Activated CD8-positive, alpha-beta memory T cell treated with anti-CD3 and anti-CD28 coated beads, Interleukin-2, amount 50 U/mL, for 24 hours (primary cell): ENCODE results near the gene F11R.
"Not testable (repeated sequence)": the region's sequence is repeated elsewhere in the genome, so short reads cannot be mapped to it uniquely, and the experiment has no call there.

Source experiments
- DNase-seq: peaks from one replicate; pipeline ENCODE4 v3.0.0-alpha.2; 2020; ENCODE audit errors: extremely low read depth

Gene F11R

DNA sequence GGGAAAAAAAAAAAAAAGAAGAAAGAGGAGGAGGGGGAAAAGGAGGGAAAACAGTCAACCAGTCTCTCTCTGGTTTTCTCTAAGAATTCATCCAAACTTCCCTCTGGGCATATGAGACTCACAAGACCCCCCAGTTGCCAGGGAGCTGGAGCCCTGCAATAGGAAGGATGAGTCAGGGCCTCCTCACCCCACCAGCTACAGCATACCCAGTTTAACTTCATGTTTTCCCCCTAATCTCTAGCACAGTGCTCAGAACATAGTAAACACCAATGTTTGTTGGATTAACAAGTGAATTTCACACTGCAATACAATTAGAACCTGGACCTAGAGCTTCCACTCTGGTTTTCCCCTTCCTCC lies 7.8 kb downstream of the F11R start:
- DNase-seq = no peak

DNA sequence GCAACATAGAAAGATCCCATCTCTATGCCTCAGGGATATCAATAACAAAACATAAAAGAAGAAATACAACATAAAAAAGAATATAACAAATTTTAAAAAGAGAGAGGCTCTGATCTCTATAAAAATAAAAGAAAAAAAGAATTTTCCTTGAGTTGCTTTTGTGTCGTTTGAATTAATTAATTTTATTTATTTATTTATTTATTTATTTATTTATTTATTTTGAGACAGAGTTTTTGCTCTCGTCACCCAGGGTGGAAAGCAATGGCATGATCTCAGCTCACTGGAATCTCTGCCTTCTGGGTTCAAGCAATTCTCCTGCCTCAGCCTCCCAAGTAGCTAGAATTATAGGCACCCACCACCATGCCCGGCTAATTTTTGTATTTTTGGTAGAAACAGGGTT lies 8.5 kb downstream of the F11R start:
- DNase-seq = no peak

DNA sequence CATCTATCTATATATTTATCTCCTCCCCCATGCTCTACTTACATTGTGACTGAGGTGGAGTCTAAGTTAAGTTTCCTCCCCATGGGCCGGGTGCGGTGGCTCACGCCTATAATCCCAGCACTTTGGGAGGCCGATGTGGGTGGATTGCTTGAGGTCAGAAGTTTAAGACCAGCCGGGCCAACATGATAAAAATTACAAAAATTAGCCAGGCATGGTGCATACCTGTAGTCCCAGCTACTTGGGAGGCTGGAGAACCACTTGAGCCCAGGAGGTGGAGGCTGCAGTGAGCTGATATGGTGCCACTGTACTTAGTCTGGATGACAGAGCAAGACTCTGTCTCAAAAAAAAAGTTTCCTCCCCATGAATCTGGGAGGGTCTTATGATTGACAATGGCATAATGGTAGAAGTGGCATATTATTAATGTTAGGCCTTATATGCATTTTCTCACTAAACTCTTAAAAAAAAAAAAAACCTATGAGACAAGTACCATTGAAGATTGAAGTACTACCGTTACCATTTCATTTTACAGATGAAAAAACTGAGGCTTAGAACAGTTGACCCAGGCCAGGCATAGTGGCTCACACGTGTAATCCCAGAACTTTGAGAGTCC lies 11.2 kb downstream of the F11R start:
- DNase-seq = no peak

DNA sequence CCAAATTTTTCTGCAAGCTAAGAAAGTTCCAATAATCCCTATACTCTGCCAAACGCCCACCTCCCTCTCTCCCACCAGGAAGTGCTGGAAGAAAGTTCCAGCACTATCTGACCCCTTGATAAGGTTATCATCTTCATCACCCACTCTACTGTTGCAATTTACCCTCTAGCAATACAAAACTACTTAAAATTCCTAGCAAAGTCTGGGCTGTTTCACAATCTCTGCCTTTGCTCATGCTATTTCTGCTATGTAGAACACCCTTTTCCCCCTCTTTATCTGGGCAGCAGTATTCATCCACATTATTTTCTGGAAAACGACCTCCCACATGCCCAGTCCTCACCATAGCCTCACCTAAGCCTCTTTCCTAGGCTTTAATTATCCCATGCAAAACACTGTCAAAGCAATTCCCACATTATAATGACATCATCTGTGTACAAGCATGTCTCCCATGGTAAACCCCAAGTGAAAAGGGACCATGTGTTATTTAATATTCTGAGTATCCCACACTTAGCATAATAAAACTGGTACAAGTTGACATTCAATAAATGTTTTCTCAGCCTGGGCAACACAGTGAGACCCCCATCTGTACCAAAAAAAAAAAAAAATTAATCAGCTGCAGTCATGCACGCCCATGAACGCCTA lies 12.0 kb downstream of the F11R start:
- no peak for DNase-seq

DNA sequence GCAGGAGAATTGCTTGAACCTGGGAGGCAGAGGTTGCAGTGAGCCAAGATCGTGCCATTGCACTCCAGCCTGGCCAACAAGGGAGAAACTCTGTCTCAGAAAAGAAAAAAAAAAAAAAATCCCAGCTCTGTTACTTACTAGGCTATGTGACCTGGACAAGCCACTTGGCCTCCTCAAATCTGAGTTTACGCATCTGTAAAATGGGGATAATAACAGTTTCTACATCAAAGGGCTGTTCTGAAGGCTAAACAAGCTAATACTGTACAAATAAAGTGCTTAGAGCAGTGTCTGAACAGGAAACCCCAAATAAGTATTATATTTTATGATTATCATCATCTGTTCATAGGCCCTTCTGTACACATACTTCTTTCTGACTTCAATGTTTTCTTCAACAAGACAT lies 13.6 kb downstream of the F11R start:
- DNase-seq = no peak

DNA sequence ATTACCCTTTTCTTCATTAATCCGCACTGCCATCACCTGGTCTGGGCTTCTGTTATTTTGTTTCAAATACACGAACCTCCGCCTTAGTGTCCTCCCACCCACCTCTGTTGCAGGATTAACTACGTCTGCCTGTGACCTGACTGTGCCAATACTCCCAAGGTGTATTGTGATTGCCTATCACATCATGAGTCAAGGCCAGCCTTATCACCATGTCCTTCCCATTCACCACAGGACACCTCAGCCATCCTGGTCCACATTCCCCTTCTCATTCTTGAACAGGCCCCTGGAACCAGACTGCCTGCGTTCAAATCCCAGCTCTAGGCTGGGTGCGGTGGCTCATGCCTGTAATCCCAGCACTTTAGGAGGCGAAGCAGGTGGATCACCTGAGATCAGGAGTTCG lies 14.4 kb downstream of the F11R start:
- no peak for DNase-seq

DNA sequence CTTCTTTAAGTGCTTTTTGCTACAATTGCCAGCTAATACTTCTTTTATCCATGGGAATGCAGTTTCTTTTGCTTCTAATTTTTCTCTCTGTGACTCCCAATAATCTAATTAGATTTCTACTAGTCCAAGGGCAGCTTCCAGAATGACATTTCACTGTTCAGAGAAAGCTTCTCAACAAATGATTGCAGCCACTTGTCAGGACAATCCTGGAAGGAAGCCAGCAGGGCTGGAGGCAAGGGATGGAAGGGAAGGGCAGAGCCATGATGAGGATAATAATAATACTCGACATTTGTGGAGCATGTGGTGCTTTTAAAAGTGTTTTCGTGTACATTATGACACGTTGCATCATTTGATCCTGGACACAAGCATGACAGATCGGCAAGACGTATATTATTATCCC lies 19.4 kb downstream of the F11R start:
- no peak for DNase-seq

DNA sequence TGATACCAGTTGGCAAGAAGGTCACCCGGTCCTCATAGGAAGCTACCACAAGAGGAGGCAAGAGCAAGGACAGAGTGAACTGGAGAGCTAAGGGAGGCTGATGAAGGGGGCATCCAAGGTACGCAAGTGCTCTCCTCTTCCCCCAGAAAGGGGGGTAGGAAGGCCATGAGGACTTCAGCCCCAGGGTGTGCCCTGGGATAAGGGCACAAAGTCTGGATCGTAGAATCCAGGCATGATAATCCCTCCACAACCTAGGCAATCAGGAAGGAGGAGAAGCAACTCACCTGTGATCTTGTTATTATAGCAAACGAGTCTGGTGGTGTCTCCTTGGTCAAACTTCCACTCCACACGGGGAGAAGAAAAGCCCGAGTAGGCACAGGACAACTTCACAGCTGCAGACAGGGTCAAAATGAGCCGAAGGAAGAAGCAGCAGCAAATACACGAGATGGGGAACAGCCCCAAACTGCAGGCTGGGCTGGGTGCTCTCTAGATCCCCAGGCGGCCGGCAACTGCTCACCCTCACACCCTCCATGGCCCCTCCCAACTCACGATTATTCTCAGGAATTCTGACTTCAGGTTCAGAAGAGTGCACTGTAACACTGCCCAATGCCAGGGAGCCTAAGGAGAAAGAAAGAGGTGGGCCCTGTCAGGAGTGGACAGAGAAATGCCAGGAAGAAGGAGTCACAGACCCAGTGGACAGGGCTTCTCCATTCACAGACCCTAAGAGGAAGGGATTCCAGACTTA lies 20.0 kb downstream of the F11R start:
- no peak for DNase-seq

DNA sequence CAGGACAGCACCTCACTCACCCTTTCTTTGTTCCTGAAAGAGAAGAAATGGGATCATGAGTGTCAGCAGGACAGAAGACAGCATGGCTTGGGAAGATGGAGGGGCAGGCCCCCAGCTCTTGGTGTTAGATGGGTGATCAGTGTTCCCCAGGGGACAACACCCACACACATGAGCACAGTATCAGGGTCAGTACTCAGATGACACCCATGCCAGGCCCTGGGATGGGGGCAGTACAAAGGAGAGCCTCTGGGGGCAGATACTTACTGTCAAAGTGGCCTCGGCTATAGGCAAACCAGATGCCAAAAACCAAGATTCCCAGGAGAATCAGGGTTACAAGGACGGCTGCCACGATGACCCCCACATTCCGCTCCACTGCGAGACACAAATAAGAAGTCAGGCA lies 21.6 kb downstream of the F11R start:
- DNase-seq = no peak

DNA sequence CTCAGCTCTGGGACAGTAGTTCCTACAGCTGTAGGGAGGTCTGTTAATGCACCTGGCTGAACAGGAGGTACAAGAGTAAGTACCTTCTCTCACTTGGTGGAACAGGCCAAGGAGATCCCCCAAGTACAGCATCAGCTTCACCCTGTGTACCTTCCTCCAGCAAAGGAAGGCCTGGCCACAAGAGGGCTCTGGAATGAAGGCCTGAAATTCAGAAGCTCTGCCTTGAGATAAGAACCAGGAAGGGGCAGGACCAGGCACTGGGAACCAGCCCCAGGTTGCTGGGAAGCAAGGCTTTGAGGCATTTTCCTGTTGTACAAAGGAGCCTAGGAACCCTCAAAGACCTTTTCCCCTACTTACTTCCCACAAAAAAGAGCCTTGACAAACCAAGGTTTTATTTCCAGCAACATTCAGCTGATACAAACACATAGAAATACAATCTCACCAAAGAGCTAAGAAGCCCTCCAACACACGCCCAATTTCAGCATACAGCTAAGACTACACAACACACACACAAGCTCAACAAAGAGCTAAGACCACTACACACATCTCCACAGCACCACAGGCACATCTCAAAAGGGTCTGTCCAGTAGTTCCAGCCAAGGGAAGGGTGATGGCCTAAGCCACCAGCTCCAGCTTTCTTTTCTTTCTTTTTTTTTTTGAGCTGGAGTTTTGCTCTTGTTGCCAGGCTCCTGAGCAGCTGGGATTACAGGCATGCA lies 23.5 kb downstream of the F11R start:
- DNase-seq = no peak

DNA sequence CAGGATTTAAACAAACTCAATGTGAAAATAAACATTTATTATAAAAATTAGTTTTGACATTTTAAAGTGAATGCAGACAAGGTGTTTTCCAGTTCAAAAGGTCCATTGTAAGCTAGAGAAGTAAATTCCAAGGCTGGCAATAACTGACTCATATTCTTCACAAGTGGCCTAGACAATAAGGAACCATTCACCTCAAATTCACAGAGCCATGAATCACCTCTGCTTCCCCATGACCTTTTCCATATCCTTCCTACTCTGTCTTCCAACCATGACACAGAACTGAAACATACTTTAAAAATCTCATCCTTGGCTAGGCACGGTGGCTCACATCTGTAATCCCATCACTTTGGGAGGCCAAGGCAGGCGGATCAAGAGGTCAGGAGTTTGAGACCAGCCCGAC lies 24.8 kb downstream of the F11R start:
- no peak for DNase-seq

DNA sequence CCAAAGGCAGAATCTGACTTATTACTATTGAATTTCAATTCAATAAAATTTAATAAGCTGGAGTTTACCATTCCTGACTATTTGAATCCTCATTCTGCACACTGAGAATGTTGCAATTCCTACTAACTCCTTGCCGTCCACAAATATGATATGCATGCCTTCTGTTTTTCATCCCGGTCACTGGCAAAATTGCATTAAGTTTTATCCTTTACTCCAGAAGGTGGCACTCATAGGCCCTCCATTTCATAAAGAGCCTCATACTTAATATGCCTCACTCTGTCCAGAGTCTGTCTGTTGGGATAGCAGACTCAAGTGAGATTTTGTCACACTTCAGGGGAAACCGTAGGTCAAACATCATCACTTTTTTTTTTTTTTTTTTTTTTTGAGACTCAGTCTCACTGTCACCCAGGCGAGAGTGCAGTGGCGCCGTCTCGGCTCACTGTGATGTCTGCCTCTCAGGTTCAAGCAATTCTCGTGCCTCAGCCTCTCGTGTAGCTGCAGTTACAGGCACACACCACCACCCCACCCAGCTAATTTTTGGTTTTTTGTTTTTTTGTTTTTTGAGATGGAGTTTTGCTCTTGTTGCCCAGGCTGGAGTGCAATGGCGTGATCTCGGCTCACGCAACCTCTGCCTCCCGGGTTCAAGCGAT lies 27.3 kb downstream of the F11R start:
- DNase-seq = no peak

DNA sequence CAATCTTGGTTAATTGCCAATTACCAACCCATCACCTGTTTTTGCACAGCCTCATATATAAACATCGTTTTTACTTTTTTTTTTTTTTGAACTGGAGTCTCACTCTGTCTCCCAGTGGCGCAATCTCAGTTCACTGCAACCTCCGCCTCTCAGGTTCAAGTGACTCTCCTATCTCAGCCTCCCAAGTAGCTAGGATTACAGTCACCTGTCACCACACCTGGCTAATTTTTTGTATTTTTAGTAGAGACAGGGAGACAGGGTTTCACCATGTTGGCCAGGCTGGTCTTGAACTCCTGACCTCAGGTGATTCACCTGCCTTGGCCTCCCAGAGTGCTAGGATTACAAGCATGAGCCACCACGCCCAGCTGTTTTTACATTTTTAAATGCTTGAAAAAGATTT lies 28.9 kb downstream of the F11R start:
- not testable (repeated sequence) for DNase-seq

DNA sequence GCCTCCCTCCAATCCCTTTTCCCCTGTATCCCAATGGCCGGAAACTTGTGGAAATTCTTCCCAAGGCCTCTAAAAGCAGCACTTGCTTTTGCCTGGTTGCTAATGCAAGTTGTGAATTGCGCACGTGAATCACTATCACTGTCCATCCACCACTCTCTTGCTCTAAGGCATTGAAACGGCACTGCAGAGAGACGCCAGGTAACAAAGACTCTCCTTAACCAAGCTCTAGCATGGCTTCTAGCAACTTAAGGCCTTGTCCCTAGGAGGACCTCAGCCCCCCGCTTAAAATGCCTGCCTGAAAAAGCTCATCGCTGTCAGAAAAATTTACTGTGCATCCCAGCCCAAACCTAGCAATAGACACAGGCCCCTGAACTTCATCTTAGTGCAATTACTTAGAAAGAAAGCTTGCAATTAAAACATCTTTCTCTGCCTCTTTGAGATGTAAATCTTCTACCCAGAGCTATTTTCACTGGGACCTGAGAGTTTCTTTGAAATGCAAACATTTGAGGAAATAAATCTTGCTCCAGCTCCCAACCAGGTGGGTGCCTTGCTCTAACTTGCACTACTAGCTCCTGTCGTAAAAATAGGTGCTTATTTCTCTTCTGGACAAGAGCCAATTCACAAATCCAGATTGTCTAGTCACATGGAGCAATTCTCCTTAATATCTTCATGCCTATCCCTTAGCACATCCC lies 33.4 kb downstream of the F11R start:
- DNase-seq = no peak

DNA sequence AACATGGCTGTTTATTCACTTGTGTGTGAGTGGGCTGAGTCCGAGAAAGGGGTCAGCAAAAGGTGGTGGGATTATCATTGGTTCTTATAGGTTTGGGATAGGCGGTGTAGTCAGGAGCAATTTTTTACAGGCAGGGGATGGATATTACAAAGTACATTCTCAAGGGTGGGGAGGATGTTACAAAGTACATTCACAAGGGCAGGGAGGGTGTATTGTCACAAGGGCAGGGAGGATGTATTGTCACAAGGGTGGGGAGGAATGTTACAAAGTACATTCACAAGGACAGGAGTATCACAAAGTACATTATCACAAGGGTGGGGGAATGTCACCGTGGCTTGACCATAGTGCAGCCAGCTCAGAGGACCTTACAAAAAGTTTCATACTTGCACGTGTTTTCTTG lies 35.2 kb downstream of the F11R start:
- no peak for DNase-seq

DNA sequence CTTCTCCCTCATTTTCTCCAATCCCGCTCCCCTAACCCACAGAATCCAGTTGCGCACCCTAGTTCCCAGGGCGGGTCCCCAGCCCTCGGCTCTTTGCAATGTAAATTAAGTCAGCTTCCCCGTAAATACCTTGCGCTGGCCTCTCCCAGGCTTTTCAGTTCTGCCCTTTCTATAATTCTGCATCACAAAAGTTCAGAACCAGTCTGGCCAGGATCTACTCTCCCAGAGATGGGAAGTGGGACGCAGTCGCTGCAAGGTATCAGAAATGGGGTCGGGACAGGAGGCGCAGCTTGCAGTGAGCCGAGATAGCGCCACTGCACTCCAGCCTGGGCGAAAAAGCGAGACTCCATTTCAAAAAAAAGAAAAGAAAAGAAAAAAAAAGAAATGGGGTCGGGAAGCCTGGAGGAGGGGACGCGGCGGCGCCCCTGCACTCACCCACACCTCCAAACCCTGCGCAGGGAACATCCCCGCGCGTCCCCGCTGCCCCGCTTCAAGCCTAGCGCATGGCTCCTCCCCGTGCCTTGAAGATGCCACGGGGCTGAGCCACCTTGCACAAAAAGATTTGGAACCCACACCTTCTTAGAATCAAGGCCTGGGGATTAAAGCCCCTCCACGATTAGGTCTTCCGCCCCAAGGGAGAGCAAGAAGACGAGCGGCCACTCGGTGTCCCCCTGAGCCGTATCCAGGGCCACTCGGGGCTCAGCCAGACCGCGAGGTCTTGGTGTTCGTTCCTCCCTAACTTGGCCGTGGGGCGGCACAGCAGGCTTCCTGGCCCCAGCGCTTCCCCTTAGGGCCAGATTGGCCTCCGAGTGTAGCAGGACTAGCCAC lies 39.2 kb downstream of the F11R start:
- no peak for DNase-seq

DNA sequence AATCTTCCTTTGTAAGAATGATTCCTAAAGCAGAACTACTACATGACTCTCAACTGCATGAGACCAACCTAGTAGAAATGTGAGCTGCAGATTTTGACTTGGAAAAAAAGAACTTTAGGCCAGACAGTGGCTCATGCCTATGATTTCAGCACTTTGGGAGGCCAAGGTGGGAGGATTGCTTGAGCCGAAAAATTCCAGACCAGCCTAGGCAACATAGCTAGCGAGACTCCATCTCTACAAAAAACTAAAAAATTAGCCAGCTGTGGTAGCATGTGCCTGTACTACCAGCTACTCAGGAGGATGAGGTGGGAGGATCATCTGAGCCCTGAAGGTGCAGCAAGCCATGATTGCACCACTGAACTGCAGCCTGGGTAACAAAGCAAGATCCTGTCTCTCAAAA lies 41.7 kb downstream of the F11R start:
- no peak for DNase-seq

DNA sequence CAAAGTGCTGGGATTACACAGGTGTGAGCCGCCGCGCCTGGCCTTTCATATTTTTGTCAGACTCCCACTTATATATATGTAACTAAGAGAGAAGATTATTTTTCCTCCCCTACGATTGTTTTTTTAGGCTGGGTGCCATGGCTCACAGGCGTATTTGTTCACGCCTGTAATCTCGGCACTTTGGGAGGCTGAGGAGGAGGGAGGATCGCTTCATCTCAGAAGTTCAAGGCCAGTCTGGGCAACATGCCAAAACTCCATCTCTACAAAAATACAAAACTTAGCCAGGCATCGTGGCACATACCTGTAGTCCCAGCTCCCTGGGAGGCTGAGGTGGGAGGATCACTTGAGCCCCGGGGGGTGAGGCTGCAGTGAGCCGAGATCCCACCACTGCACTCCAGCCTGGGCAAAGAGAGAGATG lies 42.4 kb downstream of the F11R start:
- no peak for DNase-seq

DNA sequence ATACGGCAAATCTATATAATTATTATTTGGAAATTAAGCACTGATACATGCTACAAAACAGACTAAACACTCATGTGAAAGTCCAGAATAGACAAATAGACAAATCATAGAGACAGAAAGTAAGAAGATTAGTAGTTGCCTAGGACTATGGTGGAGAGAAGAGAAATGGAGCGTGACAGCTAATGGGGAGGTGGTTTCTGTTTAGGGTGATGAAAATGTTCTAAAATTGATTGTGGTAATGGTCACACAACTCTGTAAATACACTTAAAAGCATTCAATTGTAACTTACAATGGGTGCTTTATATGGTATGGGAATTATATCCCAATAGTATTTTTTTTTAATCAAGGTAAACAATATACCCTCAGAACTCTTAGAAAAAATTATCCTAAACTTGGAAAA lies 45.9 kb downstream of the F11R start:
- no peak for DNase-seq

DNA sequence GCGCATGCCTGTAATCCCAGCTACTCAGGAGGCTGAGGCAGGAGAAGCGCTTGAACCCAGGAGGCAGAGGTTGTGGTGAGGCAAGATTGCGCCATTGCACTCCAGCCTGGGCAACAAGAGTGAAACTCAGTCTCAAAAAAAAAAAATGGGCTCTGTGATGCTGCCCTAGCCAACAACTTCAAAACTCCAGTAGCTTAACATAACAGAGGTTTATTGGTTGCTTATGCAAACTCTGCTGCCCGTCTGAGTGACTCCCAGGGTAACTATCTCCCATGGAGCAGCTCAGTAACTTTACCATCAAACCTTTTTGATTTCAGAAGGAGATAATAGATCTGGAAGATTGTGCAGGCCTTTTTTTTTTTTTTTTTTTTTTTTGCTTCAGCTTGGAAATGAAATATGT lies 47.5 kb downstream of the F11R start:
- DNase-seq = no peak

DNA sequence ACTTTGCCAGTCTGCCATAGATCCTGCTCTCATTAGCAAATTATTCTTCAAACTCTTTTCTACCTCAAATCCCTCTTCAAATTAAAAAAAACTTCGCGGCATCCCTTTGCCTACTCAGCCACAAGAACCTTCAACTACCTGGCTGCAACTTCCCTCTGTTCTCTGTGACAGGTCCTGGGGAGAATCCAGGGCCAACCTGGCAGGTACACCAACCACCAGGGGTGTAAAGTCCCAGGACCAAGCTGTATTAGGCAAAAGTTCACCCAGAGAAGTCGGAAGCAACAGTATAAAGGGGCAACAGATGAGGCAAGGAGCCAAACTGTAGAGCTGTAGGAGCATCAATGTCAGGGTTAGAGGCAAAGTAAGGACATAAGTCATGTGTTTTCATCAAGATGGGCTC lies 48.0 kb downstream of the F11R start:
- DNase-seq = no peak
